Activated CD8-positive, alpha-beta memory T cell treated with anti-CD3 and anti-CD28 coated beads for 36 hours (primary cell): ENCODE results near the gene KLK7. TPM values are rescaled to one million over a fixed set of nuclear protein-coding genes. Genes with fewer than 3 reads are reported as not detected.
"Not testable (repeated sequence)": the region's sequence is repeated elsewhere in the genome, so short reads cannot be mapped to it uniquely, and the experiment has no call there.

Experiments
- CTCF ChIA-PET: fragments of 350-600 bp; sonication (Branson Sonifier 250); formaldehyde crosslinking; loops from one replicate; lab custom pipeline; 2021; ENCODE audit warnings: antibody characterized with exemption; lab: Charles Lee
- POLR2A ChIA-PET: fragments of 350-600 bp; sonication (Branson Sonifier 250); formaldehyde crosslinking; loops from one replicate; lab custom pipeline; 2021; ENCODE audit warnings: antibody characterized with exemption; lab: Charles Lee
- total RNA-seq, 2 experiments: library from RNA; stranded (reverse); gene quantifications; one replicate each; pipeline ENCODE4 v1.2.3, GENCODE V29; 2021

The KLK7 gene
- total RNA-seq, 2 experiments from 2014 or later, result not detected

DNA sequence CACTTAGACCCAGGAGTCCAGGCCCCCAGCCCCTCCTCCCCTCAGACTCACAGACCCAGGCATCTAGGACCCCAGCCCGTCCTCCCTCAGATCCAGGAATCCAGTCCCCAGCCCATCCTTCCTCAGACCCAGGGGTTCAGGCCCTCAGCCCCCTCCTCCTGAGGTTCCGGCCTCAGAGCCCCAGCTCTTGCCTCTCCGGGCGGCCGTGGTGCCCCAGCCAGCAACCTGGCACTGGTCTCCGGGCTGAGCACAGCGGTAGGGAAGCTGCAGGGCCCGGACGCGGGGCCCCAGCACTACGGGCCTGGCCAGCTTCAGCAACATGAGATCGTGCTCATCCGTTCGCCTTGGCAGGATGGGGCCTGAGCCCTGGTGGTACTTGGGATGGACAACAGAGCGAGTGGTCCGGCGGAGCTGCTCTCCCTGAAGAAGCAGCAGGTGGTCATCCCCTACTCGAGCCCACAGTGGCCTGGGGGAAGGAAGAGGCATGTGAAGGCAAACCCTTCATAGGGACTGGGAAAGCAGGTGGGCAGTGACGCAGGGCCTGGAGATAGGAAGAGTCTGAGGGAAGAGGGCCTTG lies 32.1 kb upstream of the KLK7 start:
- POLR2A ChIA-PET, result no interaction called here
- CTCF ChIA-PET, result interaction anchor here (1.0 to 1.1 kb wide), 2 partner anchors 90 to 154 kb away, joined by 3 to 4 read pairs; no protein-coding TSS in a partner anchor

DNA sequence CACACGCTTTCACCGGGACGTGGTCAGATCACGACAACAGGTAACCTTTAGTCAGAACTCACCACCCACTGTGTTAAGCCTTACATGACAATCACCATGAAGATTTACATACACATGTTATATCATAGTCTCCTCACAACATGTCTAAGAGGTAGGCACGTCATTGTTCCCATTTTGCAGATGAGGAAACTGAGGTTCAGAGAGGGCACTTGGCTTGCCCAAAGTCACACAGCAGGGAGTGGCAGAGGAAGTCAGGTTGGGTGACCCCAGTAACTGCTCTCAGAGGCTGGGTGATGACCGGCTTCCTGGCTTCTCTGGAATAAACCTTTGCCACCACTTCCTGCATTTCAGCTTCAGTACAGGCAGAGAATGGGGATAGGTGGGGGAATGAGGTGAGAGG lies 30.5 kb upstream of the KLK7 start:
- ChIA-PET CTCF (no interaction called here), POLR2A (no interaction called here)

- ChIA-PET CTCF (no interaction called here), POLR2A (no interaction called here)
Measured at GRCh38 chr19:51012661-51013190, 29.0 kb upstream of the KLK7 start.

DNA sequence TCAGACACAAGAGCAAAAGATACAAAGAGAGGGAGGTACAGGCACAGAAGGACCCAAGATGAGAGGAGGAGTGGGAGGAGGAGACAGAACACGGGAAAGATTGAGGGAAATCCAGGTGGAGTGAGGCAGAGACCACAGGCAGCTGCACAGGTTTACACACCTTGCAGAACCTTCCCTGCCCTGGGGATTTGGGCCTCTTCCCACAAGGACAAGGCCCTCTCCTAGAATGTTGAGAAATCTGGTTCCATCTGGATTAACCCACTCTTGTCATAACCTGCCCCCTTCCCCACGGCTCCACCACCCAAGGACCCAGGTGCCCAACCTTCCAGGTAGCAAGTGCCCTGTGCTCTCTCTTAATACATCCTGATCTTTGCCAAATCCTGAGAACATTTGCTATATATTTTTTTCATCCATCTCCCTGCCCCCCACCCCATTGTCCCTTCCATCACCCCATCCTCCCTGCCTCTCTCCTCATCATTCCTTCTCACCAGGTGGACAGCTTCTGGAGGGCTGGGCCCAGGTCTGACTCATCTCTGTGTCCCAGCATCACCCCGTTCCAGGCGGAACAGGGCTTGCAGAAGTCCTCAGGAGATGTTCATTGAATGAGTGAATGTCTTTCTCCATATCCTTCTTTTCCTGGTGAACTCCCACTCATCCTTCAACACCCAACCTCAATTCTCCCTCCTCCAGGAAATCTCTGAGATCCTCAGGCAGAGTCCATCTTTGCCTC lies 26.5 kb upstream of the KLK7 start:
- POLR2A ChIA-PET, result no interaction called here
- CTCF ChIA-PET, result no interaction called here

DNA sequence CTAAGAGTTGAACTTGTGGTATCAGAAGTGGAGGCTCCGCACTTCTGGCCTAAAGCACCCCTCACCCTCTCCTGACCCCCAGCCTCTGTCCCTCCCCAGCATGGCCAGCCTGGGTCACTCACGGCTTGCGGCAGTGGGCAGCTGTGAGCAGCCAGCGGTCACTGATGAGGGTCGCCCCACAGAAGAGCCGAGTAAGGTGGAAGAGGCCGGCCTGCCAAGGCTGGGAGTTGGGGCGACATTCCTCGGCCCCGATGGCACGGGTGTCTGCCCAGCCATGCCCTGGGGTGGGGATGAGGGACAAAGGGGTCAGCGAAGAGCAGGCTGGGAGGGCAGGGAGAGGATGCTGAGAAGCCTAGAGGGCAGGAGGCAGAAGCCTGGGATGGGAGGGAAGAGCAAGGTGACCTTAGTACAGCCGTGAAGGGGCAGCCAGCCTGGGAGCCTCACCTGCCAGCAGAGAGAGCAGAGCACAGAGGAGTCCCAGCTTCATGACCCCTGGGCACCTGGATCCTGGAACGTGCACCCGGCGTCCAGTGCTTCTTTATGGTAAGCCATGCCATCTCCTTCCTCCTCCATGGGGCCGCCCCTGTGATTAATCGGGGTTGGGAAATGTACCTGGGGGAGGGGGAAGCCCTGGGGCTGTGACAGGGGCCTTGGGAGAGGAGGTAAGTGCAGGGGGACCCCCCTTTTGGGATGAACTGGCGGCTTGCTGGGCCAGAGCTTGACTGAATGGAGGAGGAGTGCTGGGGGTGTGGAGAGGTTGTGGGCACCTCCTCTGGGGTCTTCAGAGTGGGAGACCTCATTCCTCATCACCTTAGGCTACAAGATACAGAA lies 25.6 kb upstream of the KLK7 start:
- ChIA-PET POLR2A (no interaction called here), CTCF (interaction anchor here (0.5 kb wide), 1 partner anchor 658 kb away, joined by 3 read pairs; no protein-coding TSS in a partner anchor)

DNA sequence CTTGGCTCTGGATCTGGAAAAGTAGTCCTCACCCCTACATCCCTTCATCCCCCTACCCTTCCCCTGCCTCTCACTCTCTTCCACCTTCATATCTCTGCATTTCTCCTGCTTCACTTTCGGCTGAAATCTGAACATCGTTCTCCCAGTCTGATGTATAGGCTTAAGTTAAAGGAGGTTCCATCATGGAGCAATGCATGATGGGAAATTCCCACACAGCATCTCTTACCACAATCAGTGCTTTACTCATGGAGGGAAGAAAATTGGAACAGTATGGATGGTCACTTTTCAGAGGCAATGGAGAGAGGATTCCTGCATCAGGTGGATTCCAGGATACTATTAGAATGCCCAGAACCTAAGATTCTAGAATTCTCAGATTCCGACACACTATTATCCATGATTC lies 23.8 kb upstream of the KLK7 start:
- POLR2A ChIA-PET, result no interaction called here

DNA sequence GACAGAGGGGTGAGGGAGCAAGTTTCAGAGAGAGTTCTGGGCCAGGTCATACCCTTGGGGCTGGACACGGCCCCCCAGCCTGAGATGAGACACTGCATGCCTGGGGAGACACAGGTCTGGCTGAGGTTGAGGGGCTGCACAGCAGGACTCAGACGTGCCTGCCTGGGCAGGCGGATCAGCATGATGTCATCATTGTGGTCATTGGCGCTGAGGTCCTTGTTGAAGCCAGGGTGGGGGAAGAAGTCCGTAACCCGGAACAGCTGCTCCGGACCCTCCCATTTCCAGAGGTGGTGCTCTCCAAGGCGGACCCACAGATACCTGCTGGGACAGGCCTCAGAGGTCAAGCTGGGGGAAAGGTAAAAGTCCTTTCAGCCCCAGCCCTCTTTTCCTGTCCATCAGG lies 22.7 kb upstream of the KLK7 start:
- ChIA-PET POLR2A (no interaction called here), CTCF (no interaction called here)

More for the DNA sequence above, 23.8 kb upstream of the KLK7 start:
- CTCF ChIA-PET, result no interaction called here

DNA sequence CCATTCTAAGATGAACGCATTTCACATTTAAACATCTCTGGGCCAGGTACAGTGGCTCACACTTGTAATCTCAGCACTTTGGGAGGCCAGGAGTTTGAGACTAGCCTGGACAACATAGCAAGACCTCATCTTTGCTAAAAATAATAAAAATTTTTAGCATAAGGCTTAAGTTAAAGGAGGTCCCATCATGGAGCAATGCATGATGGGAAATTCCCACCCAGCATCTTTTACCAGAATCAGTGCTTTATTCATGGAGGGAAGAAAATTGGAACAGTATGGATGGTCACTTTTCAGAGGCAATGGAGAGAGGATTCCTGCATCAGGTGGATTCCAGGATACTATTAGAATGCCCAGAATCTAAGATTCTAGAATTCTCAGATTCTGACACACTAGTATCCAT lies 21.5 kb upstream of the KLK7 start:
- CTCF ChIA-PET, result no interaction called here
- POLR2A ChIA-PET, result no interaction called here

- ChIA-PET CTCF (no interaction called here), POLR2A (no interaction called here)
Measured at GRCh38 chr19:51003316-51003715, 19.6 kb upstream of the KLK7 start.

- CTCF ChIA-PET, result no interaction called here
- POLR2A ChIA-PET, result interaction anchor here (0.6 kb wide), 1 partner anchor 15 kb away, joined by 11 read pairs; no protein-coding TSS in a partner anchor
Measured at GRCh38 chr19:51002542-51003311, 19.0 kb upstream of the KLK7 start.

GRCh38 chr19:51002089-51002532 lies 18.4 kb upstream of the KLK7 start:
- ChIA-PET CTCF (no interaction called here), POLR2A (no interaction called here)

GRCh38 chr19:51001515-51001914 lies 17.8 kb upstream of the KLK7 start, which contains the start of gene KLK8:
Gene KLK8, minus strand, starts transcription at chr19:51001604. Its CDS starts 437 bp downstream, at chr19:51001167.
- POLR2A ChIA-PET, result no interaction called here

DNA sequence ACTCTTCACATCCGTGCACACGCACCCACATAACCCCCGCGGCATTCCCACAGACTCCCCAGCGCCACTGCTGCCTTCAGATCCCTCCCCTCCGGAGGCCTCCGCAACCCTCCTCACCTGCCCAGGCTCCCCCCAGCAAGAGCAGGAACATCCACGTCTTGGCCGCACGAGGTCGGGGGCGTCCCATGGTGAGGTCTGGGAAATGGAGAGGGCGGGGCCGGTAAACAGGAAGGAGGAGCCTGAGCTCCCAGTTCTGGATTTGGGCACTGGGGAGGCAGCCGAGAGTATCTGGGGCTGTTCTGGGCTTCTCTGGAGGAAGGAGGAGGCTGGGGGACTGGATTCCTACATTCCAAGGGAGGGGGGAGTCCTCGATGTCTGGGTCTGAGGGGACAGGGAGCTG lies 17.3 kb upstream of the KLK7 start:
- ChIA-PET CTCF (no interaction called here), POLR2A (no interaction called here)

More at GRCh38 chr19:51001515-51001914, 17.8 kb upstream of the KLK7 start, which contains the start of gene KLK8:
- CTCF ChIA-PET, result no interaction called here

- ChIA-PET POLR2A (no interaction called here), CTCF (no interaction called here)
Measured at GRCh38 chr19:51000426-51000825, 16.7 kb upstream of the KLK7 start.

GRCh38 chr19:50998686-50999085 lies 15.0 kb upstream of the KLK7 start:
- ChIA-PET CTCF (no interaction called here), POLR2A (no interaction called here)

DNA sequence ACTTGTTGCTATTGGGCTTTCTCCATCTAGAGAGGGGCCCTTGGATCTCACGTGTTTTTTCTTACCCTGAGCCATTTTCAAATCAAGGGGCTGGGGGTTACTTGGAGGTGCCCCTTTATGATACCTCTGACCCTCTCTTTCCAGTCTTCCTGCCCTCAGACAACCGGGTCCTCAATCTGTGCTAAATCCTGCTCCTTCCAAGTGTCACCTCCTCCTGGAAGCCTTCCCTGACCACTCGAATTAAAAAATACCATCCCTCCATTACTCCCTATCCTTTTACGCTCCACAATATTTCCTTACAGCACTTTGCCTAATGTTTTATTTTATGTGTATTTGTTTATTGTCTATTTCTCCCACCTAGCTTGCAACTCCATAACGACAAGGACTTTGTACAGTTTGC lies 14.3 kb upstream of the KLK7 start:
- POLR2A ChIA-PET, result no interaction called here
- CTCF ChIA-PET, result no interaction called here

DNA sequence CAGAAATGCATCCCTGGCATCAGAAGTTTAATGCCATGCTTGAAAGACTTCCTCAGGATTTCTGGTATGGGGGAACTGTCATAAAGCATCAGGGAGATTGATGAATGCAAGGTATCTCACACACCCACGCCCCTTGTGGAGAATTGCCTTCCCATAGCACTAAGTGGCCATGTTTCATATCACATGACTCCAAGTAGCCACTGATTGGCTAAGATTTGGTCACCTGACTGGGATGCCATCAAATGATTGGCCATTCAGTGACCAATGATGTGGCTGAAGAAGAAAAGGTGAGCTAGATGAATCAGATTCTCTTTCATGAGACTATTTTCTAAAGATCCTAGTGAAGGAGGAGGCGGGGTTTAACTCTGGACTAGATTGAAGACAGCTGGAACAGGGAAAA lies 10.4 kb upstream of the KLK7 start:
- ChIA-PET CTCF (no interaction called here), POLR2A (no interaction called here)

DNA sequence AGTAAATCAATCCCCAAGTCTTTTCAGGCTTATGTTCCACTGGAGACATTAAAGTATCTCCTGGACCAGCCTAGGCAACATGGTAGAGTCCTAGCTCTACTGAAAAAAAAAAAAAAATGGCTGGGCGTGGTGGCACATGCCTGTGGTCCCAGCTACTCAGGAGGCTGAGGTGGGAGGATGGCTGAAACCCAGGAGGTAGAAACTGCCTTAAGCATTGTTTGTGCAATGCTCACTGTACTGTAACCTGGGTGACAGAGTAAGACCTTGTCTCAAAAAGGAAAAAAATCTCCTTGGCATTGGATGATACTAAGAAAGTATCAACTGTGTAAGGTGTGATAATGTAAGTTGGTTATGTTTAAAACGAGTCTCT lies 8.9 kb upstream of the KLK7 start:
- POLR2A ChIA-PET, result no interaction called here
- CTCF ChIA-PET, result interaction anchor here (0.6 kb wide), 1 partner anchor 19 kb away, joined by 4 read pairs; no protein-coding TSS in a partner anchor

GRCh38 chr19:50984416-50984815 lies 699 bp upstream of the KLK7 start:
- POLR2A ChIA-PET, CTCF ChIA-PET: not testable (repeated sequence)
